Right renal pelvis (tissue), 4 donors: ENCODE measurements around the gene NAA60. TPM values are rescaled to one million over a fixed set of nuclear protein-coding genes. Genes with fewer than 3 reads are reported as not detected.
A peak's percentile ranks its signal among the peaks of the same experiment; 100 is the strongest.

Source experiments
- DNase-seq, 4 donors: peaks; one replicate each; pipeline ENCODE4 v3.0.0-alpha.2; 2013; ENCODE audit warnings: low read depth in 4 of 4, low spot score in 3 of 4, missing footprints in 1 of 4
- polyA plus RNA-seq, 4 donors: library from polyadenylated mRNA; unstranded; fragments of 120-200 nt; gene quantifications; one replicate each; pipeline ENCODE4 v1.2.1, GENCODE V29; 2013; ENCODE audit not compliant: insufficient read length in 4 of 4

Gene NAA60
- polyA plus RNA-seq, 4 donors, result 63.3 to 78.9 (median 77.0) TPM

DNA sequence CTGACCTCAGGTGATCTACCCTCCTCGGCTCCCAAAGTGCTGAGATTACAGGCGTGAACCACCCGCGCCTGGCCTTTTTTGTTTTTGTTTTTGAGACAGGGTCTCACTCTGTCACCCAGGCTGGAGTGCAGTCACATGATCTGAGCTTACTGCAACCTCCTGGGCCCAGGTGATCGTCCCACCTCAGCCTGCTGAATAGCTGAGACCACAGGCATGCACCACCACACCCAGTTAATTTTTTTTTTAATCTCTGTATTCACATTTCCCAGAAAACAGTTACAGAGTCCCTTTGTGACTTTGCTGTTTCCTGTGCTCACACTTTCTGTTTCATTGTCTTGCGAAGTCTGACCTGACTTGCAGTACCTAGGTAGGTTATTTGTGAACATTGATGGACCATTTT lies 60.0 kb downstream of the NAA60 start:
- DNase-seq, result no peak

DNA sequence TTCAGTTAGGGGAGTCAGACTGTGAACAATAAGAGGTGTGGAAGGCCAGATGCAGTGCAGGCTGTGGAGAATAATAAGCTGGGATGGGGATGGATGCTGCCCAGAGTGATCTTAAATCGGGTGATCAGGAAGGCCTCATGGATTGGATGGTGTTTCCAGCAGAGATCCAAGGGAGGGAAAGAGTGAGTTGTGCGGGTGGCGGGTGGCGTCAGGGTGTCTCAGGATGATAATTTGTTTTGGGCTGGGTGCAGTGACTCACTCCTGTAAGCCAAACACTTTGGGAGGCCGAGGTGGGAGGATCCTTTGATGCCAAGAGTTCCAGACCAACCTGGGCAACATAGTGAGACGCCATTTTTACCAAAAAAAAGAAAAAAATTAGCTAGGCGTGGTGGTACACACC lies 65.3 kb downstream of the NAA60 start:
- DNase-seq, result no peak

- no peak for DNase-seq
Measured at GRCh38 chr16:3509470-3509928, 66.0 kb downstream of the NAA60 start.

DNA sequence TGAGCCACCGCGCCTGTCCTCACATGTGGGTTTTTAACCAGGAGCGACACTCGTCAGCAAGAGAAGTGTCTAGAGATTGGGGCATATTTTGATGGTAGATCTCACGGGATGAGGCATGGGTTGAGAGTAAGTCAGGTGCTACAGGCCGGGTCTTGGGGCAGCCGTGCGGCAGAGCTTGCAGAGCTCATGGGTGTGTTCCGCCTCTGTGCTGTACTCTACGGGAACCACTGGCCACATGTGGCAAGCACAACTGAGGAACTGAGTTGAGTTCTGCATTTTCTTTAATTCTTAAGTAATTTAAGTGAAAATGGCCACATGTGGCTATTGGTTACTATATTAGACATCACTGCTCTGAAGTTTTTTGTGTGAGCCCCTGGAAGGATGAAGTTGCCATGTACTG lies 66.9 kb downstream of the NAA60 start:
- DNase-seq, result no peak

GRCh38 chr16:3511286-3512180 lies 68.1 kb downstream of the NAA60 start:
- DNase-seq, result no peak

DNA sequence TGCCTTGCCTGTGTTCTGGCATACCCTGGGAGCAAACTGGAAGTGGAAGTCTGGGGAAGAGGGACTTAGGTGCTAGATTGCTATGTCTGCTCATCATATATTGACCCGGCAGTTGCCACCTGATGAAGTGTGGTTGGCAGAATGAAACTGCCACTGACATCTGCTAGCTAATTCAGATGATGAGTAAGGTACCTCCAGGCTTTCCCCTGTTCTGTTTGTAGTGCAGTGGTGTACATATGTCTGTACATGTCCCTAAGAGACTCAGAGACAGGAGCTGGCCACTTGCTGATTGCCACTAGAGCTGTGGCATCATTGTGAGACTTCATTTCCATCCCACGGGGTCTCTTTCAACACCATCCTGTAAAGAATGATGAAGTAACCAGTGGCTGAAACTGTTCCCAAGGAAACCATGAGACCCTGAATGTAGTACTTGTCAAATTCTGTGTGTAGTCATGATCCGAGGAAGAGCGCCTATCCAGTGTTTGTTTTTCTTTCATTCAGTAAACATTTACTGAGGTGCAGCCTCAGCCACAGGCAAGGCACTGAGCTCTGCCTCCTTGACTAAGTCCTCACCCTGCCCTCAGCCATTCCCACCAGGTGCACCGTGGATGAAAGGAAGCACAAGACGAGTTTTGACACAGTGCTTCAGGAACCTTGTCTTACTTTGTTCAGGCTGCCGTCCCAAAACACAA lies 70.6 kb downstream of the NAA60 start:
- no peak for DNase-seq

DNA sequence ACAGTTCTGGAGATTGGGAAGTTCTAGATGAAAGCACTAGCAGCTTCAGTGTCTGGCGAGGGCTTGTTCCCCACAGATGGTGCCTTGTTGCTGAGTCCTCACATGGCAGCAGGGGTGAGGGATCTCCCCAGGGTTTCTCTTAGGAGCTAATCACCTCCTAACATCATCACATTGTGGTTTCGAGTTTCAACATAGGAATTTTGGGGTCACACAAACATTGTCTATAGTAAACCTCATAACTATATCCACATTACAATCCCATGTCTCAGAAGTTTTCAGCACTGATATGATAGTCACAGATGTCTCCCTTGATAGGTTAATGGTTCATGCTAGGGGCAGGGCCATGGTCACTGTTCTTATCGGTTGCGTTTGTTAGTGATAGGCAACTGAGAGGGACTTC lies 71.1 kb downstream of the NAA60 start:
- DNase-seq, result no peak

DNA sequence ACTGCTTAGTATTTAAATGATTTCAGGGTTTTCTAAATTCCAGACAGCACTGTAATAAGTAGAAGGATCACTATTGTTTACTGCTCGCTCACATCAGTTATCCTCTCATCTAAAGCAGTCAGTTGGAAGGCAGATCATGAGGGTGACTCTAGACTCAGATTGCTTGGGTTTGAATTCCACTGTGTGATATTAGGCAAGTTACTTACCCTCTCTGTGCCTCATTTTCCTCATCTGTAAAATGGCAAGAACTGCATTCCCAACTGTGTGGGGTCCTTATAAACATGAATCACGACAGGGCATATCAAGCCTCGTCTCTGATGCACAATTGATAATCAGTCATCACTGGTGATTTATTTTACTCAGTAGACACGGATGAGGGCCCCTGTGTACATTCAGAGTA lies 72.4 kb downstream of the NAA60 start:
- no peak for DNase-seq

DNA sequence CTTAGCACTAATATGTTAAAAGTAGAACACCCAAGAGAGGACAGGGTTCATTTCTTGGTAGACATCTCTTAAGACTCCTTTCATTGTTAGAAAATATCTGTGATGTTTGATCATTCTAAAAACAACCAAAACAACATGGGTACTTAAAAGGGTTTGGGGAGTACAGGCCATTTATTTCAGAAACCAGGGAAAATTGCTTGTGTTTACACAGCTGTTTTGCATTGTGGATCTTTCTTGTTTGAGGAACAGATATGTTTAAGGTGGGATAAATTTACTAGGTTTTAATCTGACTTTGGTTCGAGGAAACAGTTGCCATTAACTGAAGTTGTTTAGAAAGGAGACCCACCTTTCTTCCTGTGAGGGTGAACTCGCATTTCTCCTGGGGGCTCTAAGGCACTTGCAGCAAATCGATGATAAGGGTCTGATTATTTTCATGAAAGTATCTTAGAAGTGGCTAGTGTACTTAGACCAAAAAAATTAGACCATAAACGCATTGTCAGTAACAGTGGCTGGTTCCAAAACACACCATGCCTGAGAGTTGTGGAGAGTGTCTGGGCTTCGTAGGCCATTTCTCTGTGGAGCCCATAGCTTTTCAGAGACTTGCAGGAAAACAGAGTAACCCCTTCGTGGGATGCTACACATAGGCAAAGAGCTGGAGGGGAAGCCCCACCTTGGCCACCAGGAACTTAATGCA lies 75.0 kb downstream of the NAA60 start:
- DNase-seq, result no peak

DNA sequence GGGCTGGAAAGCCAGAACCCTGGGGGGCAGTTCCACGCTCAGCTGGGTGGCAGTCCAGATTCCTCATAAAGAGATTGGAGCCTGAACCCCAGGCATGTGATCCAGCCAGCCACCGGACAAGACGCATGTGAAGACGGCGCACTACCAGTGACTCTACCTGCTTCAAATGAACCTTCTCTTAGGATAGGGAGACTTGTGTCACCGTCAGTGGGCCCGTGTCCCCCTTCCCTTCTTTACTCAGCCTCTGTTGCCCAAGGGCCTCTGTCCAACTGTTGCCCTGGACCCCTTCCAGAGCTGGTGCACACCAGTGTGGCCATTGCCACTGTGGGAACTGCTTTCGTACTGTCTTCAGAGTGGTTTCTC lies 75.5 kb downstream of the NAA60 start:
- DNase-seq, result no peak

DNA sequence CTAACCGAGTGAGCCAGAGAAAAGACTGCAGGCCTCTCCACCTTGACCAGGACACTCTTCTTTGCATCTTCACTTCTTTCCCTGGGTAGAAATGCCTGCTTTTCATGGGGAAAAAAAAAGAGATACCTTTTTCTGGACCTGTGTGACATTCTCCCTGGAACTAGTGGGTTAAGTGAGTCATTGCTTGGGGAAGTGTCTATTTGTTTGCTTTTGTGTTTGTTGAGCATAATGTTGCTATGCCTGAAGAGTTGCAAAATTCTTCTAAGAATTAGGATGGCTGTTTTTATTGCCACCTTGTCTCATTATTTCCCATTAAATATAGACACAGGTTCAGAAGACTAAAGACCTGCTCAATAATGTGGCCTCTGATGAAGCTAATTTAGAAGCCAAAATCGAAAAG lies 76.1 kb downstream of the NAA60 start:
- no peak for DNase-seq

GRCh38 chr16:3520413-3520812 lies 76.9 kb downstream of the NAA60 start:
- DNase-seq, result peak in 3 of 4 donors; percentile 70 to 73 (median 70)

DNA sequence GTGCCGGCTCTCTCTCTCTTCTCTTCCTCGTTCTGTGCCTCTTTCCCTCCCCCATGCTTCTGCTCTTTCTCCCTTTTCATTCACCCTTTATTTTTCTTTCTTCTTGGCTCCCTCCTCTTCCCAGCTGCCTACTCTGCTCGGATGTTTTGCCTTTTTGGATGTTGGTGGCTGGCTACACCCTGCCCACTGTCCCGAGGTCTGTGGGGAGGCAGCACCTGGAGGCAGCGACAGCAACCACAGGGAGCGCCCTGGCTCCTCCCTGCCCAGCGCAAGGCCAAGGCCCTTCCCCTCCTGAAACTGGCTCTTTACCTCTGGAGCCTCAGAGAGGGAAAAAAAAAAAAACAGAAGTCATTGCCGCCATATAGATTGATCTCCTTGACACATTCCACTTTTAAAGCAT lies 77.4 kb downstream of the NAA60 start:
- no peak for DNase-seq

DNA sequence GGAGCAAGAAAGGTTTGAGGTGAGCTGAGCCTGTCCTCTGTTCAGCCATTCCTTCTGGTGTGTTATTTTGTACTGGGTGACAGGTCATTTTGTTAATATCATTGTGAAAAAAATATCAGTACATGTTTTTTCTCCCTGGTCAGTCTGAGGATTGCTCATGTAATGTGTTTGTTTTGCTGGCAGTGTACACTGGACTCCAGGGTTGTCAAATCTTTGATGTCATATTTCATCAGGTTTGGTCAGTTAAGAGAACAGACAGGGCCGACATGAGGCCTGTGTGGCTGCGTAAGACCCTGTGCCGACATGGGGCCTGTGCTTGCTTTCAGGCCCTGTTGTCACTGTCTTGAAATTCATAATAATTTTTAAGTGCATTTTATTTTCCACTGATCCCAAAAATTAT lies 79.8 kb downstream of the NAA60 start:
- no peak for DNase-seq

DNA sequence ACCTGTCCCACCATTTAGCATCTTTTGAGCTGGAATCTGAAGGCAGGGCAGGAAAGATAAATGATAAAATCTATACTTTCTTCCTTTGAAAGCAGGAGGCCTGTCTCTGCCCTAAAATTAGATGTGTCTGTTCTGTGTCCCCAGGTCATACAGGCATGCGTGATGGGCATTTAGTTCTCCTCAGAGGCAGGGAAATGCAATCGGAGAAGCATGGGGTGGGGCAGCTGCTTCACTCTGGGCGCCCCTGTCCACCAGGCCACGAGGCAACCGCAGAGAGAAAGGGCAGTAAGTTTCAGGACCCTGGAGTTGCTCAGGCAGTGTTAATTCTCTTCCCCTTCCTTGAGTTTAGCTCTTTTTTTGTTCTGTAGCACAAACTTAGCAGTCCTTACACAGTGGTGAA lies 82.5 kb downstream of the NAA60 start:
- DNase-seq, result no peak

- peak in 2 of 4 donors; percentile 25 to 28 for DNase-seq
Measured at GRCh38 chr16:3527216-3527829, 83.8 kb downstream of the NAA60 start.

GRCh38 chr16:3528406-3528805 lies 84.9 kb downstream of the NAA60 start:
- DNase-seq, result no peak

- no peak for DNase-seq
Measured at GRCh38 chr16:3529175-3529574, 85.7 kb downstream of the NAA60 start.

- DNase-seq, result no peak
Measured at GRCh38 chr16:3530371-3530914, 87.0 kb downstream of the NAA60 start.

- no peak for DNase-seq
Measured at GRCh38 chr16:3532741-3533140, 89.3 kb downstream of the NAA60 start.

DNA sequence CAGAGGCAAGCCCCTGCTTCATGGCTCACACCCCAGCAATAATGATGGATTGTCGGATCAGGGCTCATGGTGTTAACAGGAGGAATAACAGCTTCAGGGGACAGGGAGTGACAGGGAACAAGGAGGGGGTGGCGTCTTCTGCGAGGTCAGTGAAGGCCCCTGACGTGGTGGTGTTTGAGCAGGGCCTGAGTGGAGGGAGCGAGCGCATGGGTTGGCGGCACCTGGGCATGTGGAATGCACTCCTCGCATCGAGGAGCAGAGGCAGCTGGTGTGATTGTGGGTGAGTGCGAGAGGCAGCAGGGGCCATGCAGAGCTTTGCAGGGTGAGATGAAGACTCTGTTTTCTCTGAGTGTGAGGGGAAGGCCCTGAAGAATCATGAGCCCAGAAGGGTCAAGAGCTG lies 90.6 kb downstream of the NAA60 start:
- DNase-seq, result no peak
